ENCODE measurements around the gene HOXB5.

The HOXB5 gene

DNA sequence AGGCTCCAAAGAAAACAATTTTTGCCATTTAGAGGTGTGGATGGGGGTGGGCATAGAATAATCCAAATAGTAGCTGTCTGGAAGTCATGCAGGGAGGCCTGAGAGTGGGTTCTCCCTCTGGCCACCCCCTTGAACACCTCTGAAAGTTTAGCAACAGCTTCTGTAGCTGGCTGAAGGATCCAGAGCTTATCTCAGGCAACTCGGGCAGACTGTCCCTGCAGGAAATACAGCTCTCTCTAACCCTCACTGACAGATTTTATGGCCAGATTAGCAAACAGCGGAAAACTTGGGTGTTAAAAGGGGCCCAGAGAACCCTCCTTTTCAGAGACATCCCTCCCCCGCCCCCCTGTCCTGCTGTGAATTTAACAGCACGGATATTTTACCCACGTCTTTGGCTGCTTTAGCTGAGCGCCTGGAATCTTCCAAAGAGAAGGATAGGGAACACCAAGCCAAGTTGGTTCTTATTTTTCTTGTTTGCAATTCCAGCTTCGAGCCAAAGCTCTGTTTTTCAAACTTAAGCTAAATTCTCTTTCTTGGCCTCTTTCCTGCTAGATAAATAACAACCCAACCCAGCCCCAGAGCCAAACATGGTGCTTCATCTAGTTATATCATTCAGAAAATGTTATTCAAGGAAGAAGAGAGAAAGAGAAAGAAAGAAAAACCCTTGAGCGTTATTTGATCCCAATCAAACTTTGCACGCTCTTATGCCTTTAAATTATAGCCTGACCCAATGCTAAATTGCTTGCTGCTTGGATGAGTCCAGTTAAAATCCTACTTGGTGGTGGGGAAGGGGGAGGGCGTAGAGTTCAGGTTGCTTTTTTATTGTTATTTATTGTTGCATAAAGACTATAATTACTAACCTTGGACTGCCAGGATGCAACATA lies 46.4 kb downstream of the HOXB5 start:
- DNase-seq: peak in 1 of 2 experiments; percentile 40

DNA sequence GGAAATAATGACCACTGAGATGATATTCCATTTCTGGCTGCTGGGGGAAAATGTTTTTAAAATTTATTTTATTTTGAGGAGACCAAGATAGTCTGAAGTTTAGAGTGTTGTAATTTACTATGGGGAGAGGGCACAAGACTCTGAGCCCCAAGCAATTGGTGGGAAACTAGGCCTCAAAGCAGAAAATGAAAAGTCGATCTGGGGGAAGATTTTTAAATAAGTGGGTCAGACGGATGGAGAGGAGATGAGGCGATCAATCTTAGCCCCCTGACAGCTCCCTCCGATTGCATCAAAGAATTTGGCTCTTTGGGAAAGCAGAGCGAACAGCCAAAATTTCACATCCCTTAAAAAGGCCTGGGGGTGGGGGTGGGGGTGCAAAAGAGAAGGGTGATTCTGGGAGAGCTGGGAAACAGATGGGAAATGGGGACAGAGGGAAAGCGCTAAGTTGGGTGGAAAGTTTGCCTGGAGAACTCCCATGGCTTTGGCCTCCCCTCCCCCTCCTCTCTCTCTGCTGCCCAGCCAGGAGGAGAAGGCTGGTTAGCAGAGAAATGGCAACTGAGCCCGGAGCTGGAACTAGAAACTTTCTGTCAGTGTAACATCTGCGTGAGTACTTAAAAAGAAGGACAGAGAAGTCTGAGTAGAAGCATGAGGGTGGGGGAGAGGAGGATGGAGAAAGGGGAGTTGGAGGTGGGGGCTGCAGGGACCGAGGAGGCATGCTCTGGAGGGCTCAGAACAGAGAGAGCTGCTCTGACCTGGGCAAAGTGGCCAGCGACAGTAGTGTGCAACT lies 47.2 kb downstream of the HOXB5 start:
- DNase-seq: peak in 1 of 2 experiments; percentile 40

DNA sequence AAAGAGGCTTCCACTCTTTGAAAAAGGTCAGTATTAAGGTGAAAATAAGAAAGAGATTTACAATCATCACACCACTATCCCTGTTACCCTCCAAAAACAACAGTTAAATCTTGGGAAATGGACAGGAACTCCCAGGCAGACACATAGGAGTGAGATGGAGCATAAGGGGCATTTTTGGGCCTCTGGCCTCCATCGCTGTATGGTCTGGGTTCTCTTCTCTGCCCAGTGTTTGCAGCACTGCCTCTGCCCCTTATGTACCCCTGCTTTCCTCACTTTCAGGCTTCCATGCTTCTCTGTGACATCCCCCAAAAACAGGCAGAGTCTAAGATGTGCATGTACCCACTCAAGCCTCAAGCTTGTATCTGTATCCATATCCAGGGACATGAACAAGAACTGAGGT lies 48.0 kb downstream of the HOXB5 start:
- no peak for DNase-seq

DNA sequence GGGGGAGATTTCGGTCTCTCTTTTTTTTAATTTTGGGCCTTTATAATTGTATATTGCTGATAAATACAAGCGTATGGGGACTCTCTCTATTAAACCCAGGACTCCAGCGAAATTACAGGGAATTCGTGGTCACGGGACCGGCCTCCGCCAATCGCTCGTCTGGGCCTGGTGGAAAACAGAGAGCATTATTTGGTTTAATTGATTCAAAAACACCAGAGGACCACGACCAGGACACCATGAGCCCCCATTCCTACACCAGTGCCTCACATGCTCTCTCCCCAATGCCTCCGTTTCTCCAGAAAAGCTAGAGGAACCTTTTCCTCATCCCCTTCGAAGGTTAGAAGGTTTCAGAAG lies 48.6 kb downstream of the HOXB5 start, which contains the start of gene HOXB2:
HOXB2 (minus strand) TSS at position 88 of the 354 bp plus-strand sequence. CDS start 198 bp downstream, outside the sequence.
- DNase-seq: peak; percentile 61 to 71

DNA sequence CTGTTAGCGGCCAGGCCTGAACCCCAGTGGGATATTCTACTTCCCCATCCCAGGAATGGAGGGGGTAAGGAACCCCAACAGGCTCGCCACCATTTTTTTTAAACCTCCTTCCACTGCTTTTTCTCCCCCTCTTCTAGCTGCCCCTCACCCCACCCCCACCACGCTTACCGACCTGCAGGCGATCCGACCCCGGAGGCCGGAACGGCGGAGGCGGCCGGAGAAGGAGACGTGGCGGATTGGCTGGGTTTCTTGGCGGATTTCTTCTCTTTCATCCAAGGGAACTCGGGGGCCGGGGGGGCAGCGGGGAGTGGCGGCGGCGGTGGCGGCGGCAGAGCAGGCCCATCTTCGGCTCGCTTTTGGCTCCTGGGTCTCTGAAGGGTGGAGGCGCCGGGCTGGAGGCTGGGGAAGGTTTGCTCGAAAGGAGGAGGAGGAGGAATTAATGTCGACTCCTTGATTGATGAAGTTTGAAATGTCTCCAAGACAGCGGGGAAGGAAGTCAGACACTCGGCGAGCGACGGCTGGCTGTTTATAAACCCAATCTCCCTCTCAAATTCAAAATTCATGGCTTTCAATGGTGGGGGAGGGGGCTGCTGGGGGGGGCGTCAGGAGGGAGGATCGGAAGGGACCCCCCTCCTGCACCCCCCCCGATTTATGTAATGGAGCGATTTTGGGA lies 49.1 kb downstream of the HOXB5 start:
- DNase-seq: peak in 1 of 2 experiments; percentile 53

DNA sequence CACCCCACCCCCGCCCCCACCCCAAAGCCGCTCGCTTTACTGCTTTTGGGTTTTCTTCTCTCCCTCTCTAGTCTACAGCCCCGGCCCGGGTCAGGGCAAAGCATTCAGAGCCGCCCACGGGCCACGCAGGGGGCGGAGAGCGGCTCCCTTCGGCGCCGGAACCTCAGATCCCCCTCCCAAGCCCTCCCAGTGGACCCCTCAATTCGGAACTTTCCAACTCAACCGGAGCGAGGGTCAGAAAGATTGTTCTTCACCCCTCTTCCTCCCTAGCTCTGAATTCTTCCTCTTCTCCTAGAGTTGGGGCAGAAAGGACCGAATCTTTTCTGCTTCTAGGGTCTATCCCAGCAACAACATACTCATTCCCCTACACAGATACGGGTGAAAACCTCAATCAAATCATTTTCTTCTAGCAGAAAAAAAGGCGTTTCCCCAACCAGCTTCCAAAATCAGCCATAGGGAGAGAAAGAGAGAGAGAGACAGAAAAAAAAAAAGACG lies 49.7 kb downstream of the HOXB5 start:
- no peak for DNase-seq

DNA sequence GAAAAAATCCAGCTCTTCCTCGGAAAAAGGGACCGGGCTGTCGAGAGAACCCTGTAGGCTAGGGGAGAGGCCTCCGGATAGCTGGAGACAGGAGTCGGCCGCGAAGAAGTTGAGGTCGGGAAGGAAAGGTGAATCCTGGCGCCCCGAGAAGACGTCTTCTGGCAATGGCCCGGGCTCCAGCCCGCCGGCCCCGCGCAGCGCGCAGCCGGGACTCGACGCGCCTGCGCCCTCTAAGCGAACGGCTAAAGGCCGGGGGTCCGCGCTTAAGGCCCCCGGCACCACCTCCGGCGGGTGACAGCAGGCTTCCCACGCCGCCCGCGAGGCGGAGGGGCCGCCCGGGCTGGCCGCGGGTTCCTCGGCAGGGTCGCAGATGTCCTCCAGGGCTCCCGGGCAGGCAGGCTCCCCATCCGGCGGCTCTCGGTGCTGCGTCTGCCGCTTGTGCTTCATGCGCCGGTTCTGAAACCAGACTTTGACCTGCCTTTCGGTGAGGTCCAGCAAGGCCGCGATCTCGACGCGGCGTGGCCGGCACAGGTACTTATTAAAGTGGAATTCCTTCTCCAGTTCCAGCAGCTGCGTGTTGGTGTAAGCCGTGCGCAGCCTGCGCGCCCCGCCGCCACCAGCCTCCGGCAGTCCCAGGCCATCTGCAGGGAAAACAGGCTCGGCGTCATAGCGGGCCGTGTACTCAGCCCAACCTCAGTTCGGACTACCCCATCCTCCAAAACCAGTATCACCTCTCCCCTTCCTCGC lies 50.3 kb downstream of the HOXB5 start:
- DNase-seq: peak in 1 of 2 experiments; percentile 28

DNA sequence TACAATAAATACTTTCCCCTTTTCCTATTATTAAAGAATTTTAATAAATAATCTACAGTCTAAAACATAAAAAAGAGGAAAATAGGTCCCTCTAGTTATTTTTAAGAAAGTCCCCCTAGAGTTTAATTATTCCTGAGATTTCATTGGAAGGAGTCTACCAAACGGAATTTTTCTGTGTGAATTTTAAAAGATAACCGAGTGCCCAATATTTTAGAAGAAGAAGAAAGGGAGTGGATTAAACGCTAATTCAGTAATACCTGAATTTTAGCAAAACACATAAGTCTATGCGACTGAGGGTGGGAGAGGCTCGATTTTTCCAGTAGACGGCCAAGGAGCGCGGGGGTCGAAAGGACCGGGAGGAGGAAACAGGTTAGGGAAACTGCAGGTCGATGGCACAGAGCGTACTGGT lies 50.9 kb downstream of the HOXB5 start:
- DNase-seq: peak in 1 of 2 experiments; percentile 23

DNA sequence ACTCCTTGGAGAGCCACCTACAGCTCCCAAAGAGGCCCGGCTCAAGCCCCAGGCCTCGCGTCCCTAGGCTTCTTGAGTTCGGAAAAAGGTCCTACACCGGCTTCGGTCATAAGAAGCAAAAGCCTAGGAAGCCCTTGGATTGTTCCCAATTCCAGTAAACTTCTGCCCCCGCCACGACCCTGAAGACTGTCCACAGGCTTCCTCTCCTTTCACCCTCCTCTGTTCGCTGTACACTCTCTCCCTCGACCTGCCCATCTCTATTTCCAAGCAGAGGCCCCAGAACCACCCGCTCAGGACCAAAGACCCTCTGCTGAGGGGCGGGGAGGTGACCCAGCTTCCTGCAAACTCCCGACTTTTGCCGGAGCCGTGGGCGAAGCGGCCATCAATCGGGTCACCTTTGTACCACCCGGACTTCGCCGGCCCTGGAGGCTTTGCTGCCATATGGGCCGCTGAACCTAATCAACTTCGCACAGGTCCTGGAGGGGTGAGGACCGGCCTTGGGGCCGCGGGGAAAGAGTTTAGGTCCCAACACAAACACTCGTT lies 51.4 kb downstream of the HOXB5 start:
- DNase-seq: peak in 1 of 2 experiments; percentile 44

DNA sequence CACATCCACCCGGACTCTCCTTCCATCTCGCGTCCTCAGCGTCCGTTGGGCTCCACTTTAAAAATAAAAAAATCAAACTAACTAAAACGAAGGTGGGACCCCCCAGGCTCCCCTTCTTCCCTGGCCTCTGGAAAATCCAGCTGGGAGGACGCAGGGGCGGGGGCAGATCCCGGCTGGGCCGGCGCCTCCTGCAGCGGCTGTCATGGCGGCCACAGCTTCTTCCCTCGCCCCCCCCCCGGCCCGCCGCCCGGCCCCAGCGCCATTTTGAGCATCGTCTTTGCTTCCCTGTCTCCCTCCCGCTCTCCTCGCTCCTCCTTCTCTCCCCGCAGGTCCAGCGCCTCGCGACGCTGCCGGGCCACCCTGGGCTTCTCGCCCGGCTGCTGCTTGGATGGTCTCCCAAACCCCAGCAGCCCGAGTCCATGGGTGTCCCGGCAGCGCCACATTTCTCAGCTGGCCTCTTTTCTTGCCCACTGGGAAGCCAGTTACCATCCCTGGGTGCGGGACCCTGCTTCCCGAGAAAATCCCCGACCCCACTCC lies 51.9 kb downstream of the HOXB5 start:
- DNase-seq: peak; percentile 39 to 44
